Measurements from ENCODE around the gene GRM4.

Gene GRM4

DNA sequence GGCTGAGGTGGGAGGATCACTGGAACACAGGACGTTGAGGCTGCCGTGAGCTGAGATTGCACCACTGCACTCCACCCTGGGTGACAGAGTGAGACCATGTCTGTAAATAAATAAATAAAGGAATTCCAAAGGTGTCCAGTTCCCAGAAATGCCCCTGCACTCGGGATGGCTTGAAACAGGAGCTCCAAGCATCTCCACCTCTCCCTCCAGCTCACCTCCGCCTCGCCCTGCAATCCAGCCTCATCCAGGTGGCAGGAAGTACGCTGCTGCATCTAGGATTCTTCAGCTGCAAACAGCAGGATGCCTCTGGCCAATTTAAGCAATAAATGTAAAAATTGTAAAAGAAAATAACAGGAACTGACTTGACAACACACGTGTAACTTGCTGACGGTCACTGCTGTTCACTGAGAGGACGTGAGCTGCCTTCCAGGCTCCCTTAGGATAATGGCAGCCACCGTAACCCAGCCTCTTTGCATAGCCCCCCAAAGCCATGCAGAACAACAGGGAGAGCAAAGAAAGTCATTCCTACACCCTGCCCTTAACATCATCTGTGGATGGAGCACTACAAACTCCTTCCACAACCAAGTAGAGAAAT lies 11.4 kb upstream of the GRM4 start:
- no peak for DNase-seq

DNA sequence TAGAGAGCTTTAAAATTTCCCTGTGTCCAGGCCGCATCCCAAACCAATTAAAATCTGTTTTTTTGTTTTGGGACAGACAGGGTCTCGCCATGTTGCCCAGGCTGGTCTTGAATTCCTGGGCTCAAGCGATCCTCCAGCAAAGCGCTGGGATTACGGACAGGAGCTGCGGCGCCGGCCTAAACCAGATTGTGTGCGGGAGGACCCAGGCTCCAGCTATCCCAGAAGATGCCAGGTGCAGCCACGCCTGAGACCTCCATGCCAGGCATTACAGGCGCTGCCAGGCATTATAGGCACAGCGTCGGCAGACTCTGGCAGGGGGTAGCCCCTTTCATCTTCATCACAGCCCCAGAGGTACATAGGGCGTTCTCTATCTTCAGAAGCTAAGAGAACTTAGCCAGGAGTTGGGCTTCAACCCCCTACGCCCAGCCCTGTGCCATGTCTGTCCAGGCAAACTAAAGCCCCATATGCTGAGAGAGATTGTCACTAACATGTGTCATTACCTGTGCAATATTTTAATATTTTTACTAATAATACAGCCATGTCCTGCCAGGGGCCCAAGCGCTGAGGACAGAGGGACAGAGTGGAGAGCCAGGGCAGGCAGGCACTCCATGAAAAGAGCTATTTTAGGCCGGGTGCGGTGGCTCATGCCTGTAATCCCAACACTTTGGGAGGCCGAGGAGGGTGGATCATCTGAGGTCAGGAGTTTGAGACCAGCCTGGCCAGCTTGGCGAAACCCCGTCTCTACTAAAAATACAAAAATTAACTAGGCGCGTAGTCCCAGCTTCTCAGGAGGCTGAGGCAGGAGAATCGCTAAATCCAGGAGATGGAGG lies 9.8 kb upstream of the GRM4 start:
- no peak for DNase-seq

DNA sequence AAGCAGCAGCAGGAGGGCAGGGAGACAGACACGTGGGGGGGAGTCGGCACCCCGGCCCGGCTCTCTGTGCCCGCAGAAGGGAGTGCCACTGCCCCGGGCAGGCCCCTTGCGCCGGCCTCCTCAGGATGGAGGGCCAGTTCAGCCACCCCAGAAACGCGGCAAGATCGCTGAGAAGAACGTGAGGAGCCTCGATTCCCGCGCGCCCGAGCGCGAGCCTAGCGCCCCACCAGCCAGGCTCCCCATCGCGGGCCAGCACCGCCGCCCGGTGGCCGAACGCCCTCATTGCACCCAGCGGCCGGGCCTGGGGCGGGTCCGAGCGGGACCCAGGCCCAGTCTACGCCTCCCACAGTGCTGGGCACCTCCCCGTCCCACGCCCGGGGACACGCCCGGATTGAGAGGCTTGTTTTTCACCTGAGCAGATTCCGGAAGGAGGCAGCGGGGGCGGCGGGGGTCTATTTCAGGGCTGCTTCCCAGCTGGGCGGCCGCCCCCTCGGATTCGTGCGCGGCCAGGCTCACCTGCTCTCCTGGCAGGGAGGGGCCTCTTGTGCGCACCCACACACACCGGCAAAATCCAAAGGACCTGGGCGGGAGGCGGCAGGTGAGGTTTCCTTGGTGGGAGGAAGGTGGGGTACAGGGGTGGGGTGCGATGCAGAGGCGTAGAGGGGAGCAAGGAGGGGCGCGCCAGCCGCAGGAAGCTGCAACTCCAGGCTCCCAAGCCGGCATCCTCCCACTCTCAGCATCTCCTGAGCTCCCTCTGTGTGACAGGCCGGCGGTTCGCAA lies 9.0 kb upstream of the GRM4 start:
- peak; percentile 72 to 77 for DNase-seq

DNA sequence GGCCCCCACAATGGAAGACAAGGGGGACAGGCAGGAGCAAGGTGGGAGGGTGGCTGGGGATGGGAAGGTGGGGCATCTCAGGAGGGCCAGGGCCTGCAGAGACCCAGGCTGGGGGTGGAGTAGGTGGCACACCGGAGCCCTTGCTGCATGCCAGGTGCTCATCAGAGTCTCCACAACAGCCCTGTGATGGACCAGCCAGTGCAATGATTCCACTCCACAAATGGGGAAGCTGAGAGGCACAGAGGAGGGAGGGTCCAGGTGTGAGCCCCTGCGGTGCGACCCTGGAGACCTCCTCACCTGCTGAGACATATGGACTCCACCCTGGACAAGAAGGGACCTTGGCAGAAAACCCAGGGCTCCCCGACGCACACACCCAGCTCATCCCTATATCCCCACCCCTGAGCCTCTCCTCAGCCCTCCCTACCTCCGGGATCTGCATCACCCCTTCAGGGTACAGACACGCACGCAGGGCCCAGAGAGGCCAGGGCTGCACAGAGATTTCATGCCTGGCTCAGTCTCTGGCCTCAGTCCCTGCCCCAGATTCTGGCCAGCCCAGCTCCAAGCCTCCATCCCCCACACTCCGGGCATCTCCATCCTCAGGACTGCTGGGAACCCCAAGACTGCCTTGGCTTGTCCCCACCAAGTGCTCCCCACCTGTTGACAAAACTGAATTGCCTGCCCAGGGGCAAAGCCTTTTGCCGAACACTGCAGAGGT lies 7.1 kb upstream of the GRM4 start:
- DNase-seq, result no peak

DNA sequence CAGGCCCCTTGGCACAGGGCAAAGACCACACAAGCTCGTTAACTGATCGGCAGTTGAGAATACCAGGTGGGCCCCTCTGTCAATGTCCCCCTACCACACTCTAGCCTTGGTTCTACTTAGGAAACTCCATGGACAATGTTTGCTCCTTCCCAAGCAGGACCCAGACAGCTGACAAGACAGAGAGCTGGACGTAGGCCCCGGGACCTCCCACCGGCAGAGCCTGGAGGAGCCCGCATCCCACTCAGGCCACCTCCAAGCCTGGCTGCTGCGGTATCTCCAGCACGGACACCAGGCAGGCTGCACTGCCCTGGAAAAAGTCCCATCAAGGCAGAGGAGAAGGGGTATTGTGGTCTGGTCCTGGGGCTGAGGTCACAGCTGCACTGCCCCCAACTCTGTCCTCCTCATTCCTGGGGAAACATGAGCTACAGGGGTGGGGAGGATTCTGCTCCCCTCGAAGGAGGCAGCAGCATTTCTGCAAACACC lies 6.2 kb upstream of the GRM4 start:
- no peak for DNase-seq

DNA sequence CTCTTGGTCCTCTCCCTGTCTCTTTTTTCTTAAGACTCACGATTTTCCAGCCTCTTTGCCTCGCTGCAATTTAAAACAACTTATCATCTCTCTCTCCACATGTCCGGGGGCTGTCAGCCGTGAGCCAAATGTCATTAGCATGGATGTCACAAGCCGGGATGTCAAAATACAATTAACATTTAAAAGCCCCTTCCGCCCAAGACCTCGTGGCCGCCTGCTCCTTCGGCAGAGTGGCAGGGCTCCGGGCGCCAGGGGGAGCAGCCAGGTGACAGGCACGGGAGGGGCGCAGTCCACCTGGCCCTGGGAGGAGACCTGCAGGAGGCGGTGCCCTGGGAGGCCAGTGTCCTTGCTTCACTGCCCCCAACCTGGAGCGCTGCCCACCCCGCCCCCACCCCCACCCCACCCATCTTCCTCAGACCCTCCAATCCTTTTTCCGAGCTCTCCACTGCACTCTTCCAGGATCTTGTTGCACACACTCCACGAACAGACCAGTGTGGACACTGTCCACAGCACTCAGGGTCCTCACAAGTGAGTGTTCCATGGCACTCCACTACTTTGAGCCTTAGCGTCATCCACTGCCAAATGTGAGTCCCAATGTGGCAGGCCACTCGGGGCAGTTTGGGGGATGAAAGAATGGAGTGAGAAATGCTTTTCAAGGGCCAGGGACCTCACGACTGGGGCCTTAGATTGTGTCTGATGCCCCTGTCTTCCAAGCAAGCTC lies 5.6 kb upstream of the GRM4 start:
- no peak for DNase-seq

DNA sequence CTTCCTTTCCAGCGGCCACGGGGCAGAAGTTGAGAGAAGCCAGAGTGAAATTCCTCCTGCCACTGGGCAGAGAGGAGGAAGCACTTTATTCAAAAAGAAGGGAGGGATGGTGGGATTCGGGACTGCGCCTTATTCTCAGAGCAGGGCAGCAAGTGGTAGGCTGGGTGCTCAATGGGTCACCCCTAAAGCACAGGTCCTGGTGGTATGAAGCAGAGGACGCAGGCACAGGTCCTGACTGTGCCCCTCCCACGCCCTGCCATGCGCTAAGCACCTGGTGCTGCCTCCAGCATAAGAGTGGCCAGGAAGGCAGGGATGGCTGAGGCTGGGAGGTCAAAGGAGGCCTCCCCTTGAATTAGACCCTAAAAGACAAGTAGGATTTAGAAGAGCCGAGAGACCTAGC lies 4.9 kb upstream of the GRM4 start:
- no peak for DNase-seq

DNA sequence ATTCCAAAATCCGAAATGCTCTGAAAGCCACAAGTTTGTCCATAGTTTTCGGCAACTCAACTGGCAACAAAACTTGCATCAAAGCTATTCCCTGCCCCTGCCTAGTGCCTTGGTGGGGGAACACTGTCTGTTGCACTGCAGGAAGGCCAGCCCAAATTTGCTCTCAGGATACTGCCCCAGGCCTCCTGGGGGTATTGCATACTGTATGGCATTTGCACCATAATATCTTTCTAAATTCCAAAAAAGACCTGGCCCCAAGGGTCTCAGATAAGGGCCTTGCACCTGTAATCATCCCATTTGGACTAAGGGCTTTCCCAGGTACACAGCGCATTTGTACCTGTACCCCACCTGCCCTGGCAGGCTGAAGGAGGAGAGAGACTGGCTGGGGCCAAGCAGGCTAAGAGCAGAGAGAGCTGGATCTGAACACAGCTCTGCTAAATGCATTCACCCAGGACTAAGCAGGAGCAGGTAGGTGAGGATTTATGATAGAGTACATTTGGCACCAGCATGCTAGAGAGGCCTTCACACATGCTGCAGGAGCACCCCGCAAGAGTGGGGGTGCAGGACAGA lies 4.0 kb upstream of the GRM4 start:
- DNase-seq, result no peak

DNA sequence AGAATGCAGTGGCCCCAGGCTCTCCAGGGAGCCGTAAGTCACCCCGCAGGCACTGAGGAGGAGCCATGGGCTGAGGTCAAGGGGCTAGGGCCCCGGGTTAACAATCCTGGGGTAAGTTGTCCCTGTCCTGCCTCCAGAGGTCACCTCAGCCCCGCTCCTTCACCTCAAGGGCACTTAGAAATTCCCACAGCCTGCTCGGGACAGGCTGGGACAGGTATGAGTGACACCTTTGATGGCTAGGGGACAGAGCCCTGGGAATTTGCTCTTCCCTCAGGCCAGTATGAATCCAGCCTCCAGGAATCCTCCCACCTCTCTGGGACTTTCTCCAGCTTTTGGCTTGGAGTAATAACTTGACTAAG lies 3.5 kb upstream of the GRM4 start:
- DNase-seq, result no peak

DNA sequence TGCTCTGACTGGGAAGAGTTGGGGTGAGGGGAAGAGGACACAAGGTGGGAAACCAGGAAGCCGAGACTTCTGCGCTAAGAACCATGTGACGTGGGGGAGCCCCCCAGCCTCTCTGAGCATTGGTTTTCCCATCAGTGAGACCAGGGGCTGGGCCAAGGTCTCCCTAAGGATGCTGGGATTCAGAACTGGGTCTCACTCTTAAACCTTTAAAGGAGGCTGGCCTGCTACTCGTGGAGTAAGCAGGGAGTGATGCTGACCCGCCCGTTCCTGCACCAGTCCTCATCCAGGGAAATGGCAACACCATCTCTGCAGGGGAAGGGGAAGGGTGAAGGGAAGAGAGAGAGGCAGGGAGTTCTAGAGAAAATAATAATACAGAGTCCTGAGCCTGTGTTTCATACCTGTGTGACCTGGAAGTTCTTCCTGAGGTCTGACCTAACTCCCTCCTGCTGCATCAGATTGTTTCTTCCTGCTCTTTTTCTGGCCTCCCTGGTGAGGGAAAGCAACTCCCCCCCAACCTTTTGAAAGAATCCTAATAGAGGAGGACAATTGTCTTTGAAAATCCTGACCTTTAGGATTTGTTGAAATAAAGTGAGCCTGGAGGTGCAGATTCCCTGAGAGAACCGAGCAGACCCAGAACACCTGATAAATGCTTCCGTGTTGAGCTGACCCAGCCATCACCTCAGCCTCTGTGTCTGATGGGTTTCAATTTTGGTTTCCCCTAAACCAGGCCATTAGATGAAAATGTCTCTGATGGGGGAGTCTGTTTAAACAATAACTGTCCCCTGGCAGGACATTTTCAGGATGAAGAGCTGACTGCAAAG lies 3.0 kb upstream of the GRM4 start:
- DNase-seq, result no peak

DNA sequence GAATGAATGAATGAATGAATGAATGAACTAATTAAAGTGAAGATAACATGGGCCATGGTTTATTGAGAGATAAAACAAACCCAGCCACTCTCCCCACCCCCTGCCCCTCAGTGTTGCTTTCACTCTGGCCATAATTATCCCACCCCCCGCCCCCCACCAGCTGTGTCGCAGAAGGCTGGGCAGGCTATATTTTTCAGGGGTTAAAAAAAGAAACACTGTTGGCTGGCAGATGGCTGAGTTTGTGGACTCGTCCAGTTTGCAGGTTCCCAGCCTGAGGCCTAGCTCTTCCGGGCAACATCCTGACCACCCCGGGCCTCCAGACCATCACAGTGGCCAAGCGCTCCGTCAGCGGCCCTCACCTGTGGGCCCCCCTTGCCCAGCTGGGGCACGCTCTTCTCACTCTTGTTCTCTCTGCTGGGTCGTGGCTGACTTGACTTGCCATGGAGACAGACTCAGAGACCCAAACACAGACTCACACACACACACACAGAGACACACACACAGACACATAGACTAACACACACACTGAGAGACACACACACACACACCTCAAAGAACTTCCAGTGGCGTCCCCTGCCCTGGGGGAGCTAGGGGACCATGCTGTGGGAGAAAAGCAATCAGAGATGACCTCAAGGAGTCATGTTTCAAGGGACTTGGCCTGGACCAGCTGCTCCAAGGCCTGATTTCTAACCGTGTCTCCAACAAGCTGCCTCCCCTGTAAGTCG lies 2.2 kb upstream of the GRM4 start:
- DNase-seq, result no peak

DNA sequence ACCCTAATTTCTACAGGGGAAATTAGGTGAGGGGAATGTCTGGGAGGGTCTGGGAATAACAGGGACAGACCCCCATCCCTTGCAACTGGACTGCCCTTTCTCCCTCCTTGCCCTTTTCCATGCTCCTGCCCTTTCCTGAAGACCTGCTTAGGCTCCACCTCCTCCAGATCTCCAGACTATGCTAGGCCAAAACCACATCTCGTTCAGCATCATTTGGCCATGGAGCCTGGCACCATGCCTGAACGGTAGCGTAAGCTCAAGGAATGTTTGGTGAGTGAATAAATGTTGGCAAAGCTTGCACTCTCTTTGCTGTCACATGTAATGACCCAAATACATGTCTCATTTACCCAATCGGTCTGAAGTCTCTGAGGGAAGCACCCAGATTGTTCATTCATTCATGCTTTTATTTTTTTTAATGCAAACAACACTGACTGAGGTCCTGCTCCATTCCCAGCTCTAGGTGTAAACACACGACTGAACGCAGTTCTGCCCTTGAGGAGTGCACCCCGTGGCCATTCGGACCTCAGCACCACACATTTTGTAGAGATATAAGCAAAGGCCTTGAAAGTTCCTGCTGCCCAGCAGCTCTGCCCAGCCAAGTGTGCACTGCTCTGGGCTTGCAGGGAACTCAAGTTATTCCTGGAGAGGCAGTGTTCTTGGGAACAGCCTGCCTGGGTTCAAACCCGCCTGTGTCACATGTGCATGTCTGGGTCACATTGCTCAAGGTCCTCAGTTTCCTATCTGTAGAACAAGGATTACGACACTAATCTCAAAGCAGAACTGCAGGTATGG lies 1.1 kb upstream of the GRM4 start:
- no peak for DNase-seq

DNA sequence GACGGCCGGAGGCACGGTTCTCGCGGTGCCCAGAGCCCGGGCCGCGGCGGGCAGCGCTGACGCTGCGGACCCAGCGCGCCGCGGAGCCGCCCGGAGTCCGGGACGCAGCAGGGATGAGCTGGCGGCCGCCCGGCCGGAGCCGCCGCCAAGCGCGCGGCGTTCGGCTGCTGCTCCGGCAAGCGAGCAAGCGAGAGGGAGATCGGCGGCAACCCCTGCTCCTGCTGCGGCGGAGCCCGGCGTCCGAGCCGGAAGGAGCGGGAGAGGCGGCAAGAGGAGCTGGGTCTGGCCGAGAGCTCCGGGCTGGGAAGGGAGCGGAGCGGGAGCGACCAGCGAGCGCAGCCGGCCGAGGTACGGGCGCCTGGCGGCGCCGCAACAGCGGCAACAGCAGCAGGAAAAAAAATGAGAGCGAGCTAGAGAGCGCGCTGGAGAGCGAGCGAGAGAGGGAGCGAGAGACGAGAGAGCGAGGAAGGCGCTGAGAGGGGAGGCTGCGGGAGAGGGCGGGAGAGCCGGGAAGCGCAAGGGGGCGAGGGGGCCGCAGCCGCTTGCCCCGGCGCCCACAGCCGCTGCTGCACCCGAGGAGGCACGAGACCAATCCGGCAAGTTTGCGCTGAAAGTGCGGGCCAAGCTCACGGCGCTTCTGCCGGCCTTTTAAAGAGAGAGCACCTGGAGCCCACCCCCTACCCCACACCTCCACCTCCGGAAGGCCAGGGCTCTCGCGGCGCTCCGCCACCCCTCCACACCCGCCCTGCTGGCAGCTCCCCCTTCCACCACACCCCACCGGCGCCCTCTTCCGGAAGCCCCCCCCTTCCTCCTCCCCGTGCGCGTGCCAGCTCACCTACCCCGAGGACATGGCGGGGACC lies 496 bp downstream of the GRM4 start:
- peak in 1 of 2 experiments; percentile 34 for DNase-seq

DNA sequence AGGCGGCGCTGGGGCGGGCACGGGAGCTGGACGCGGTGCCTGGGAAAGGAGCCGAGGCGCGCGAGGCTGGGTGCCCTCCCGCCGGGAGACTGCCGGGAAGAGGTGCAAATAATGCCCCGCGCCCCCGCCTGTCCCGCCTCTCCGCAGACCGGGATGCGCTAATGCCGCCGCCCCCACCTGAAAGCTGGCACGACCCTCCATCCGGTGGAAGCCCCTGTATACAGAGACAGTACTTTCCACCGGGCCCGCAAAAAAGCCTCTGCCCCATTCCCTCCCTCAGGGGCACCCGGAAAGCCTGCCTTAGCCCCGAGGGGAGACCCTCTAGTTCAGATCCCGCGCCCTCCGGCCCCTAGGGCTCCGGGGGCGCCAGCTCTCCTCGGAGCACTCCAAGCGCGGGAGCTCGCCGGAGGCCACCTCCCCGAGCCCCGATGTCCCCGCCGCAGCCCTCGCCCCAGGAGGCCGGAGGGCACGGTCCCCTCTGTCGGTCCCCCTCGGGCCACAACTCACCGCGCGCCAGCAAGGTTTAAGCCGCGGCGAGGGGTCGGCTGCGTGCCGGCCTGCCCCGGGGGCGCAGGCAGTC lies 1.2 kb downstream of the GRM4 start:
- DNase-seq, result no peak

DNA sequence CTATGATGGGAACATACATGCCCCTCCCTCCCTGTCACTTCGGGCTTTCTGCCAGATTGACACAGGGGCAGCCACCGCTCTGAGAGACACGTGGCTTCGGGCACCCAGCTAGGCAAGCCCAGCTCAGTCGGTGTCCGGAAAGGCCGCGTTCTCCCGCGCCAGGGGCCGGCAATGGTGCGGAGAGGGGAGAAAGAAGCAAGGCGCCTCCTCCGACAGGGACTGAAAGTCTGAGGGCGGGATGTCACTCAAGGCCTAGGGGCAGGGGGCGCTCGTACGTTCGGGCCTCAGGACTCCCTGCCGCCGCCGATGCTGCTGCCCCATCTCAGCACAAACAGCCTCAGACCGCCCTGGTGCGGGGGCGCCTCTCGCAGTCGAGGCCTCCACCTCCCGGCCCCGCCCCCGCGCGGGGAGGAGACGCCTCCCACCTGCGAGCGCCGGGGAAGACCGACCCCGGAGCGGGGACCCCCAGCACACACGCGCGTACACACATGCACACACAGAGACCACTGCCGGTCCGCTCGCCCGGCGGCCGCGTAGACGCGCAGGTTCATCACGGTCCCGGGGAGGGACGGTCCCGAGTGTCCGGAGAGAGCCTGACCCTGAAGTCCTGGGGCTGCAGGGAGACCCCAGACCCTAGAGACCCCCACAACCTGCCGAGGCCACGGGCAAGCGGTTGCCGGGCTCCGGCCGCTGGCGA lies 1.9 kb downstream of the GRM4 start:
- DNase-seq, result peak; percentile 47 to 66

DNA sequence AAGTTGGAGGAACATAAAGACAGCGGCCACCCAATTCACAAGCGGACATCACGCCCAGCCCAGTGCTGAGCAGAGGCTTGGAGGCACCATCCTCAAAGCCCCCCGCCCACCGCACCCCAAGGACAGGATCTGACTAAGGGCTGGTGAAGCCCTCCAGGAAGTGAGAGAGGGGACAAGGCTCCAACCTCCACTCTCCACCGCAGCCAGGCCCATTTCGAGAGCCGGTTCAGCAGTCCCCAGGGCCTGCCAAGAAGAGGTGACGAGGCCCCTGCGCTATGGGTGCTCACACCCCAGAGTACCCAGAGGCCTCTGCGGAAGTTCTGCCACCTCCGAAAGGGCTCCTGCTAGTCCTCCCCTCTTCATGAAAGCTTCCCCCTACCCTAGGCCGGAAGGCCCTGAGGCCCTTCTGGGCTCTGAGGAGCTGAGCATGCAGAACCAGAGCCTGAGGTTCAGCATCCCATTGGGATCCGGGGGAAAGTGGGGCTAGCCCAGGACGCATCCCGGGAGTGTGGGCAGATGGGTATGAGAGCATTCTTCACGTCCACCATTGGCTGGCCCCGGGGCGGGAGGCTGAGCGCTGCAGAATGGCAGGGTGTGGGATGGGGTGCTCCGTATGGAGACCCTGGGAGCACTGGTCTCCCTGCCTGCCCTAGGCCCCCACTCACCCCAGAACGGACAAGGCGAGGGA lies 2.5 kb downstream of the GRM4 start:
- no peak for DNase-seq

Measured in activated CD4-positive, alpha-beta T cell treated with anti-CD3 and anti-CD28 coated beads, Interleukin-2, amount 50 U/mL, for 48 hours (primary cell).